Osteocyte (in vitro differentiated cells): Measurements from ENCODE around the gene GSAP. TPM values are rescaled to one million over a fixed set of nuclear protein-coding genes. Genes with fewer than 3 reads are reported as not detected.

ENCODE experiments used
- DNase-seq: peaks from one replicate; pipeline ENCODE4 v3.0.0; 2021; ENCODE audit warnings: mixed read lengths; ENCODE audit not compliant: unreplicated experiment; ENCODE audit errors: extremely low spot score
- H3K27ac Mint-ChIP-seq: one replicate; pipeline ENCODE4 v1.8.0; 2021; ENCODE audit warnings: mild to moderate bottlenecking, mixed read lengths; ENCODE audit not compliant: unreplicated experiment
- H3K27me3 Mint-ChIP-seq: one replicate; pipeline ENCODE4 v1.8.0; 2021; ENCODE audit warnings: mixed read lengths; ENCODE audit not compliant: unreplicated experiment
- H3K36me3 Mint-ChIP-seq: one replicate; pipeline ENCODE4 v1.8.0; 2021; ENCODE audit warnings: mixed read lengths; ENCODE audit not compliant: unreplicated experiment
- H3K4me1 Mint-ChIP-seq: one replicate; pipeline ENCODE4 v1.8.0; 2021; ENCODE audit warnings: mixed read lengths; ENCODE audit not compliant: unreplicated experiment
- H3K4me3 Mint-ChIP-seq: one replicate; pipeline ENCODE4 v1.8.0; 2021; ENCODE audit warnings: mild to moderate bottlenecking, moderate library complexity, mixed read lengths; ENCODE audit not compliant: unreplicated experiment
- H3K9me3 Mint-ChIP-seq: one replicate; pipeline ENCODE4 v1.8.0; 2021; ENCODE audit warnings: mixed read lengths; ENCODE audit not compliant: unreplicated experiment
- CTCF ChIP-seq: fragments of 200-600 bp; sonication (generic); IDR thresholded peaks from 2 replicates; pipeline ENCODE4 v1.5.0; 2021; ENCODE audit warnings: antibody characterized with exemption, mild to moderate bottlenecking, moderate library complexity
- total RNA-seq: library from RNA; stranded (reverse); gene quantifications from 2 replicates; pipeline ENCODE4 v1.2.1, GENCODE V29; 2021

The GSAP gene
- total RNA-seq, 1 donor from 2014 or later, result 0.83 TPM

GRCh38 chr7:77461246-77461645 is 45.1 kb upstream of the GSAP start:
- no peak overlapping the region for H3K27ac Mint-ChIP-seq
- peaks cover 17% of the 10 kb centered on the region for H3K4me1 Mint-ChIP-seq

DNA sequence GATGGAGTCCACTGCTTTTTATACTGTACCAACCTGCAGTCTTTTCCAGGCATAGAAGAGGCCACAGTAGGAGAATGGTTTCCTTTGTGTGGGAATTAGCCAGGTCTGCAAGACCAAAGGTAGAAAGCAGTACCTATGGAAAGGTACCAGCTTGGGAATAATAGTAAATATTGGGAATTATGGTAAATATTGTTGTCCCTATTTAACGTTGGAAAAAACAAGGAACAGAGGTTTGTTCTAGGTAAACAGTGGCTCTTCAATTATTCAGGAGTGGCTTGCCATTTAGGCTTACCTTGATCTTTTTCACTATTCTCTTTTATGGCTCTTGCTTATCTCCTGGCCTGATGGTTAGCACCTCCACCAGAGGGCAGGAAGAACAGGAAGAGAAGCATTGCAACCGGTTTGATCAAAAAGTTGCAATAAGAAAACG is 43.9 kb upstream of the GSAP start:
- no peak overlapping the region for H3K4me3 Mint-ChIP-seq
- TF ChIP-seq CTCF, result no peak
- no peaks in the 10 kb centered on the region for H3K9me3 Mint-ChIP-seq
- H3K27me3 Mint-ChIP-seq, result no peaks in the 10 kb centered on the region
- DNase-seq, result no peak
- H3K36me3 Mint-ChIP-seq, result no peaks in the 10 kb centered on the region
- peaks cover 22% of the 10 kb centered on the region for H3K4me1 Mint-ChIP-seq
- H3K27ac Mint-ChIP-seq, result no peak overlapping the region

More at GRCh38 chr7:77461246-77461645, 45.1 kb upstream of the GSAP start:
- Mint-ChIP-seq H3K9me3 (no peaks in the 10 kb centered on the region), H3K36me3 (no peaks in the 10 kb centered on the region), H3K4me3 (no peak overlapping the region), H3K27me3 (no peaks in the 10 kb centered on the region)
- no peak for DNase-seq
- no peak for TF ChIP-seq CTCF

DNA sequence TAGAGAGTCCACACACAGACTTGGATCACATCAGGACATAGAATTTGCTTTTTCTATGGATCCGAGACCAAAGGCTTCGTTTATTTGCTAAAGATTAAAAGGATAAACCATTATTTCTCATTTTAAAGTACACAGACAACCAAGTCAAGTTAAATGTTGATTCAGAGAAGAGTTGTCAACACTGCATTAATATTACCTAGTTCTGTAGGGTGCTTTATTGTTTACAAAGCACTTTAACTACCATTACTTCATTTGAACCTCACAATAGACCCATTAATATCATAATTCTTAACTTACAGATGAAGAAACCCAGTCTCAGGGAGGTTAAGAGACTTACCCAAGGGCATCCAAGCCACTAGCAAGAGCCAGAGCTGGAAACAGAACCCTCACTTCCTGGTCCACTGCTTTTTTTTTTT is 43.2 kb upstream of the GSAP start:
- no peak overlapping the region for H3K27ac Mint-ChIP-seq
- H3K27me3 Mint-ChIP-seq, result no peaks in the 10 kb centered on the region

GRCh38 chr7:77458786-77459185 is 42.6 kb upstream of the GSAP start:
- H3K36me3 Mint-ChIP-seq, result no peaks in the 10 kb centered on the region
- DNase-seq, result no peak
- H3K9me3 Mint-ChIP-seq, result no peaks in the 10 kb centered on the region
- no peak overlapping the region for H3K27ac Mint-ChIP-seq
- H3K4me3 Mint-ChIP-seq, result no peak overlapping the region
- H3K4me1 Mint-ChIP-seq, result peaks cover 35% of the 10 kb centered on the region
- no peak for TF ChIP-seq CTCF
- H3K27me3 Mint-ChIP-seq, result no peaks in the 10 kb centered on the region

More for the DNA sequence above, 43.2 kb upstream of the GSAP start:
- H3K4me3 Mint-ChIP-seq, result no peak overlapping the region
- peaks cover 29% of the 10 kb centered on the region for H3K4me1 Mint-ChIP-seq
- no peaks in the 10 kb centered on the region for H3K36me3 Mint-ChIP-seq
- no peak for DNase-seq
- no peaks in the 10 kb centered on the region for H3K9me3 Mint-ChIP-seq
- no peak for TF ChIP-seq CTCF

GRCh38 chr7:77457779-77458178 is 41.6 kb upstream of the GSAP start:
- Mint-ChIP-seq H3K4me3 (no peak overlapping the region), H3K9me3 (no peaks in the 10 kb centered on the region), H3K27ac (no peak overlapping the region), H3K27me3 (no peaks in the 10 kb centered on the region), H3K4me1 (peaks cover 44% of the 10 kb centered on the region), H3K36me3 (no peaks in the 10 kb centered on the region)
- no peak for DNase-seq
- TF ChIP-seq CTCF, result no peak
